HepG2 (cell line): ENCODE results near the gene SYCE1. TPM values are rescaled to one million over a fixed set of nuclear protein-coding genes. Genes with fewer than 3 reads are reported as not detected.
A peak's percentile ranks its signal among the peaks of the same experiment; 100 is the strongest.

Experiments used
- CBX1 ChIP-seq: IDR thresholded peaks from one replicate; pipeline ENCODE4 v1.6.1; 2016; ENCODE audit warnings: antibody characterized with exemption, low read depth
- EHMT2 ChIP-seq: fragments of 200-600 bp; sonication (generic); IDR thresholded peaks from 2 replicates; pipeline ENCODE4 v1.7.0; 2017; ENCODE audit warnings: antibody characterized with exemption, low read depth, low read length, borderline replicate concordance
- IRF2 ChIP-seq: IDR thresholded peaks from 2 replicates; pipeline ENCODE4 v1.6.1; 2018; ENCODE audit warnings: missing genetic modification reagents, missing compliant biosample characterization
- KDM2A ChIP-seq: sonication (generic); formaldehyde crosslinking; IDR thresholded peaks from 2 replicates; pipeline ENCODE4 v1.4.0; 2020; ENCODE audit warnings: low read depth, missing genetic modification reagents, borderline replicate concordance
- MED1 ChIP-seq: sonication (generic); formaldehyde crosslinking; IDR thresholded peaks from 2 replicates; pipeline ENCODE4 v1.4.0; 2020; ENCODE audit warnings: missing genetic modification reagents
- NR2F2 ChIP-seq: IDR thresholded peaks from 2 replicates; pipeline ENCODE4 v1.6.1; 2012; ENCODE audit warnings: low read depth, inconsistent platforms, borderline replicate concordance
- PCBP1 ChIP-seq: fragments of 200-400 bp; formaldehyde crosslinking; IDR thresholded peaks from 2 replicates; pipeline ENCODE4 v1.6.1; 2017; ENCODE audit warnings: mild to moderate bottlenecking, low read depth, low read length, borderline replicate concordance
- RBFOX2 ChIP-seq: fragments of 200-400 bp; formaldehyde crosslinking; IDR thresholded peaks from 2 replicates; pipeline ENCODE4 v1.6.1; 2017; ENCODE audit warnings: low read depth, mild to moderate bottlenecking, low read length
- SP4 ChIP-seq: sonication (generic); formaldehyde crosslinking; IDR thresholded peaks from 2 replicates; pipeline ENCODE4 v1.8.1; 2023; ENCODE audit warnings: mild to moderate bottlenecking, missing genetic modification reagents
- TBX2 ChIP-seq: sonication (generic); formaldehyde crosslinking; IDR thresholded peaks from 2 replicates; pipeline ENCODE4 v1.5.0; 2020; ENCODE audit warnings: missing genetic modification reagents, mild to moderate bottlenecking, borderline replicate concordance
- ZFX ChIP-seq: sonication (generic); formaldehyde crosslinking; IDR thresholded peaks from 2 replicates; pipeline ENCODE4 v1.4.0; 2020; ENCODE audit warnings: mild to moderate bottlenecking, low read depth, missing genetic modification reagents, moderate library complexity
- ZNF468 ChIP-seq: sonication (generic); formaldehyde crosslinking; IDR thresholded peaks from 2 replicates; pipeline ENCODE4 v1.8.0; 2022; ENCODE audit warnings: mild to moderate bottlenecking, moderate library complexity, missing genetic modification reagents
- ZNF546 ChIP-seq: sonication (generic); formaldehyde crosslinking; conservative IDR thresholded peaks from 2 replicates; pipeline ENCODE4 v1.8.1; 2023; ENCODE audit warnings: mild to moderate bottlenecking, missing genetic modification reagents
- polyA plus RNA-seq, 8 experiments: library from polyadenylated mRNA; depleted of rRNA in 3 of 8; stranded (reverse) in 7 of 8; unstranded in 1 of 8; fragments of >200 nt; fragmentation: Illumina TruSeq in 4 of 8; extraction: Trizol in 4 of 8; gene quantifications; 2 replicates each; pipeline versions ENCODE4 v1.2.1 to v1.2.3, GENCODE V29; 2011 to 2016; ENCODE audit warnings: low read depth in 4 of 8, missing spikeins in 1 of 8, mixed read lengths in 1 of 8; ENCODE audit not compliant: insufficient read depth in 1 of 8
- total RNA-seq, 5 experiments: library from RNA; depleted of rRNA; stranded (reverse); fragments of >200 nt; fragmentation: Illumina TruSeq; extraction: Trizol; gene quantifications; 2 replicates each; pipeline ENCODE4 v1.2.3, GENCODE V29; 2016; ENCODE audit warnings: low read depth in 1 of 5
- TF ChIP-seq, protein P1 (sequence below): sonication (generic); formaldehyde crosslinking; IDR thresholded peaks from 2 replicates; pipeline ENCODE4 v1.4.0; 2020; ENCODE audit warnings: mild to moderate bottlenecking, missing genetic modification reagents, borderline replicate concordance
- TF ChIP-seq, protein P2 (sequence below): IDR thresholded peaks from 2 replicates; pipeline ENCODE4 v1.6.1; 2016; ENCODE audit warnings: low read depth, missing genetic modification reagents, missing compliant biosample characterization
- TF ChIP-seq, protein P3 (sequence below): sonication (generic); formaldehyde crosslinking; IDR thresholded peaks from 2 replicates; pipeline ENCODE4 v1.4.0; 2020; ENCODE audit warnings: missing genetic modification reagents, borderline replicate concordance

The SYCE1 gene
- total and polyA plus RNA-seq, 2 of the 13 experiments (the other 11 are each of a cell fraction or from before 2014, with no cell fraction given), result not detected

DNA sequence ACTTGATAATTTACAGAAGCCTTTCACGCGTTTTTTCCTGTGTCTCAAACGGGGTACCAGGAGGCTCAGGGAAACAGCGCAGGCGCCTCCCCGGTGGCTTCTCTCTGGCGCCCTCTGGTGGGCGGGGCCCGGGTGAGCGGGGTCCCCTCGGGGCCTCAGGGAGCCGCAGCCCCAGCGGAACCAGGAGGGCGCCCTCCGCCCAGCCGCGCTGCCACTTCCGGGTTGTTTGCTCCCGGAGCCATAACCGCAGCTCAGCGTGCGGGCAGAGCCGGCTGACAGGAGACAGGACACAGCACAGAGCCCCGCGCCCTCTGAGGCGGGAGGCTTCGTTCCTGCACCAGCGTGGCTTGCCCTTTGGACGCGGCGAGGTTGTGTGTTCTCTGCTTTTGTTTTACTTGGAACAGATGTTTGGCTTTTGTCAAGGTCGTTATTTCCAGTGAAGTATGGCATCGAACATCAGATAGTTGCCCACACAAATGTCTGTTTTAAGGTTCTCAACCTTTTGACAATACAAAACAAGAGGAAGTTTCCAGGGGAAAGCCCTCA, 45.1 kb downstream of the SYCE1 start (continued):
- TF ChIP-seq, protein P1, sequence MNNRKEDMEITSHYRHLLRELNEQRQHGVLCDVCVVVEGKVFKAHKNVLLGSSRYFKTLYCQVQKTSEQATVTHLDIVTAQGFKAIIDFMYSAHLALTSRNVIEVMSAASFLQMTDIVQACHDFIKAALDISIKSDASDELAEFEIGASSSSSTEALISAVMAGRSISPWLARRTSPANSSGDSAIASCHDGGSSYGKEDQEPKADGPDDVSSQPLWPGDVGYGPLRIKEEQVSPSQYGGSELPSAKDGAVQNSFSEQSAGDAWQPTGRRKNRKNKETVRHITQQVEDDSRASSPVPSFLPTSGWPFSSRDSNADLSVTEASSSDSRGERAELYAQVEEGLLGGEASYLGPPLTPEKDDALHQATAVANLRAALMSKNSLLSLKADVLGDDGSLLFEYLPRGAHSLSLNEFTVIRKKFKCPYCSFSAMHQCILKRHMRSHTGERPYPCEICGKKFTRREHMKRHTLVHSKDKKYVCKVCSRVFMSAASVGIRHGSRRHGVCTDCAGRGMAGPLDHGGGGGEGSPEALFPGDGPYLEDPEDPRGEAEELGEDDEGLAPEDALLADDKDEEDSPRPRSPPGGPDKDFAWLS (CRISPR knock-in tag), result no peak
- no peak for TF ChIP-seq ZNF468 (CRISPR knock-in tag)
- 0 out of 2 replicates have a peak, but pooled peaks have one; percentile 43 for TF ChIP-seq EHMT2
- TF ChIP-seq TBX2 (CRISPR knock-in tag), result peak; percentile 65; the same call in 1 of the 2 replicates
- no peak for TF ChIP-seq PCBP1
- peak; percentile 88 for TF ChIP-seq KDM2A
- peak; percentile 35; the same call in 1 of the 2 replicates for TF ChIP-seq SP4
- TF ChIP-seq, protein P2, sequence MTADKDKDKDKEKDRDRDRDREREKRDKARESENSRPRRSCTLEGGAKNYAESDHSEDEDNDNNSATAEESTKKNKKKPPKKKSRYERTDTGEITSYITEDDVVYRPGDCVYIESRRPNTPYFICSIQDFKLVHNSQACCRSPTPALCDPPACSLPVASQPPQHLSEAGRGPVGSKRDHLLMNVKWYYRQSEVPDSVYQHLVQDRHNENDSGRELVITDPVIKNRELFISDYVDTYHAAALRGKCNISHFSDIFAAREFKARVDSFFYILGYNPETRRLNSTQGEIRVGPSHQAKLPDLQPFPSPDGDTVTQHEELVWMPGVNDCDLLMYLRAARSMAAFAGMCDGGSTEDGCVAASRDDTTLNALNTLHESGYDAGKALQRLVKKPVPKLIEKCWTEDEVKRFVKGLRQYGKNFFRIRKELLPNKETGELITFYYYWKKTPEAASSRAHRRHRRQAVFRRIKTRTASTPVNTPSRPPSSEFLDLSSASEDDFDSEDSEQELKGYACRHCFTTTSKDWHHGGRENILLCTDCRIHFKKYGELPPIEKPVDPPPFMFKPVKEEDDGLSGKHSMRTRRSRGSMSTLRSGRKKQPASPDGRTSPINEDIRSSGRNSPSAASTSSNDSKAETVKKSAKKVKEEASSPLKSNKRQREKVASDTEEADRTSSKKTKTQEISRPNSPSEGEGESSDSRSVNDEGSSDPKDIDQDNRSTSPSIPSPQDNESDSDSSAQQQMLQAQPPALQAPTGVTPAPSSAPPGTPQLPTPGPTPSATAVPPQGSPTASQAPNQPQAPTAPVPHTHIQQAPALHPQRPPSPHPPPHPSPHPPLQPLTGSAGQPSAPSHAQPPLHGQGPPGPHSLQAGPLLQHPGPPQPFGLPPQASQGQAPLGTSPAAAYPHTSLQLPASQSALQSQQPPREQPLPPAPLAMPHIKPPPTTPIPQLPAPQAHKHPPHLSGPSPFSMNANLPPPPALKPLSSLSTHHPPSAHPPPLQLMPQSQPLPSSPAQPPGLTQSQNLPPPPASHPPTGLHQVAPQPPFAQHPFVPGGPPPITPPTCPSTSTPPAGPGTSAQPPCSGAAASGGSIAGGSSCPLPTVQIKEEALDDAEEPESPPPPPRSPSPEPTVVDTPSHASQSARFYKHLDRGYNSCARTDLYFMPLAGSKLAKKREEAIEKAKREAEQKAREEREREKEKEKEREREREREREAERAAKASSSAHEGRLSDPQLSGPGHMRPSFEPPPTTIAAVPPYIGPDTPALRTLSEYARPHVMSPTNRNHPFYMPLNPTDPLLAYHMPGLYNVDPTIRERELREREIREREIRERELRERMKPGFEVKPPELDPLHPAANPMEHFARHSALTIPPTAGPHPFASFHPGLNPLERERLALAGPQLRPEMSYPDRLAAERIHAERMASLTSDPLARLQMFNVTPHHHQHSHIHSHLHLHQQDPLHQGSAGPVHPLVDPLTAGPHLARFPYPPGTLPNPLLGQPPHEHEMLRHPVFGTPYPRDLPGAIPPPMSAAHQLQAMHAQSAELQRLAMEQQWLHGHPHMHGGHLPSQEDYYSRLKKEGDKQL (CRISPR knock-in tag), result 0 out of 2 replicates have a peak, but pooled peaks have one; percentile 35
- peak; percentile 98 for TF ChIP-seq CBX1
- no peak for TF ChIP-seq NR2F2
- TF ChIP-seq, protein P3, sequence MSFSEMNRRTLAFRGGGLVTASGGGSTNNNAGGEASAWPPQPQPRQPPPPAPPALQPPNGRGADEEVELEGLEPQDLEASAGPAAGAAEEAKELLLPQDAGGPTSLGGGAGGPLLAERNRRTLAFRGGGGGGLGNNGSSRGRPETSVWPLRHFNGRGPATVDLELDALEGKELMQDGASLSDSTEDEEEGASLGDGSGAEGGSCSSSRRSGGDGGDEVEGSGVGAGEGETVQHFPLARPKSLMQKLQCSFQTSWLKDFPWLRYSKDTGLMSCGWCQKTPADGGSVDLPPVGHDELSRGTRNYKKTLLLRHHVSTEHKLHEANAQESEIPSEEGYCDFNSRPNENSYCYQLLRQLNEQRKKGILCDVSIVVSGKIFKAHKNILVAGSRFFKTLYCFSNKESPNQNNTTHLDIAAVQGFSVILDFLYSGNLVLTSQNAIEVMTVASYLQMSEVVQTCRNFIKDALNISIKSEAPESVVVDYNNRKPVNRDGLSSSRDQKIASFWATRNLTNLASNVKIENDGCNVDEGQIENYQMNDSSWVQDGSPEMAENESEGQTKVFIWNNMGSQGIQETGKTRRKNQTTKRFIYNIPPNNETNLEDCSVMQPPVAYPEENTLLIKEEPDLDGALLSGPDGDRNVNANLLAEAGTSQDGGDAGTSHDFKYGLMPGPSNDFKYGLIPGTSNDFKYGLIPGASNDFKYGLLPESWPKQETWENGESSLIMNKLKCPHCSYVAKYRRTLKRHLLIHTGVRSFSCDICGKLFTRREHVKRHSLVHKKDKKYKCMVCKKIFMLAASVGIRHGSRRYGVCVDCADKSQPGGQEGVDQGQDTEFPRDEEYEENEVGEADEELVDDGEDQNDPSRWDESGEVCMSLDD (CRISPR knock-in tag), result peak; percentile 54; the same call in 1 of the 2 replicates
- peak; percentile 36; the same call in 1 of the 2 replicates for TF ChIP-seq IRF2
- TF ChIP-seq MED1 (CRISPR knock-in tag), result peak; percentile 53; the same call in 1 of the 2 replicates
- no peak for TF ChIP-seq ZNF546 (CRISPR knock-in tag)
- TF ChIP-seq RBFOX2, result peak; percentile 81
- peak; percentile 54 for TF ChIP-seq ZFX (CRISPR knock-in tag)
